Measurements from ENCODE around the gene CHST3. TPM values are rescaled to one million over a fixed set of nuclear protein-coding genes. Genes with fewer than 3 reads are reported as not detected.

CHST3 gene
- total and polyA plus RNA-seq, 4 donors, result 2.2 to 13.7 (median 8.0) TPM

GRCh38 chr10:71950683-71951082, 13.5 kb upstream of the CHST3 start:
- DNase-seq (no peak), ATAC-seq (ENCODE audit: insufficient read depth, low FRiP score) (no peak)
- H3K27ac ChIP-seq (ENCODE audit: low read depth in 1 of 2, low read length in 1 of 2), result no peak overlapping the region
- no peak overlapping the region for H3K9ac ChIP-seq (ENCODE audit: insufficient read depth in 1 of 2, low read length in 2 of 2)
- no peaks in the 10 kb centered on the region for H3K36me3 ChIP-seq (ENCODE audit: control insufficient read depth in 4 of 4, insufficient read depth in 4 of 4, low read length in 4 of 4)
- peaks cover 0 to 36% (median 20%) of the 10 kb centered on the region in 4 donors for H3K9me3 ChIP-seq (ENCODE audit: control insufficient read depth in 4 of 4, insufficient read depth in 3 of 4, low read length in 3 of 4)
- no peaks in the 10 kb centered on the region for H3K27me3 ChIP-seq (ENCODE audit: control insufficient read depth in 3 of 3, insufficient read depth in 3 of 3, low read length in 2 of 3)
- no peak overlapping the region for H3K4me3 ChIP-seq
- WGBS, 2 donors, result 83 to 89% methylated on average over 6 of the region's 6 CpGs
- no peaks in the 10 kb centered on the region for H3K4me1 ChIP-seq (ENCODE audit: control insufficient read depth in 5 of 5, insufficient read depth in 5 of 5, low read length in 5 of 5)
- no peak for TF ChIP-seq CTCF (IDR thresholded peaks at IDR 0.05; ENCODE audit: control extremely low read depth, extremely low read depth)

GRCh38 chr10:71952745-71953144, 11.4 kb upstream of the CHST3 start:
- peaks cover 0 to 29% (median 7%) of the 10 kb centered on the region in 4 donors for H3K9me3 ChIP-seq (ENCODE audit: control insufficient read depth in 4 of 4, insufficient read depth in 3 of 4, low read length in 3 of 4)
- H3K27ac ChIP-seq (ENCODE audit: low read depth in 1 of 2, low read length in 1 of 2), result no peak overlapping the region
- no peaks in the 10 kb centered on the region for H3K36me3 ChIP-seq (ENCODE audit: control insufficient read depth in 4 of 4, insufficient read depth in 4 of 4, low read length in 4 of 4)
- DNase-seq, result no peak
- WGBS, 2 donors, result 62 to 83% methylated on average over 3 of the region's 3 CpGs
- no peaks in the 10 kb centered on the region for H3K4me1 ChIP-seq (ENCODE audit: control insufficient read depth in 5 of 5, insufficient read depth in 5 of 5, low read length in 5 of 5)
- ATAC-seq (ENCODE audit: insufficient read depth, low FRiP score), result no peak
- TF ChIP-seq CTCF (IDR thresholded peaks at IDR 0.05; ENCODE audit: control extremely low read depth, extremely low read depth), result no peak
- no peak overlapping the region for H3K4me3 ChIP-seq
- no peaks in the 10 kb centered on the region for H3K27me3 ChIP-seq (ENCODE audit: control insufficient read depth in 3 of 3, insufficient read depth in 3 of 3, low read length in 2 of 3)
- H3K9ac ChIP-seq (ENCODE audit: insufficient read depth in 1 of 2, low read length in 2 of 2), result no peak overlapping the region

- Histone ChIP-seq H3K27ac (ENCODE audit: low read depth in 1 of 2, low read length in 1 of 2) (no peak overlapping the region), H3K36me3 (ENCODE audit: control insufficient read depth in 4 of 4, insufficient read depth in 4 of 4, low read length in 4 of 4) (no peaks in the 10 kb centered on the region), H3K9ac (ENCODE audit: insufficient read depth in 1 of 2, low read length in 2 of 2) (no peak overlapping the region), H3K27me3 (ENCODE audit: control insufficient read depth in 3 of 3, insufficient read depth in 3 of 3, low read length in 2 of 3) (no peaks in the 10 kb centered on the region), H3K9me3 (ENCODE audit: control insufficient read depth in 4 of 4, insufficient read depth in 3 of 4, low read length in 3 of 4) (peaks cover 0 to 14% (median 4%) of the 10 kb centered on the region in 4 donors), H3K4me3 (no peak overlapping the region), H3K4me1 (ENCODE audit: control insufficient read depth in 5 of 5, insufficient read depth in 5 of 5, low read length in 5 of 5) (no peaks in the 10 kb centered on the region)
- DNase-seq, result peak in 1 of 3 donors; percentile 4
- no peak for ATAC-seq (ENCODE audit: insufficient read depth, low FRiP score)
- WGBS, 2 donors, result 71 to 73% methylated on average over 9 of the region's 9 CpGs
- no peak for TF ChIP-seq CTCF (IDR thresholded peaks at IDR 0.05; ENCODE audit: control extremely low read depth, extremely low read depth)
Observed at GRCh38 chr10:71957546-71958275, 6.5 kb upstream of the CHST3 start.

All from lung (tissue), 12 donors.